CD4-positive, alpha-beta T cell treated with Interleukin-17A for 4 hours (primary cell): ENCODE measurements around the gene ETFA.

ENCODE experiments used
- DNase-seq: peaks from one replicate; pipeline ENCODE4 v3.0.0-alpha.2; 2020; ENCODE audit warnings: mixed read lengths

Gene ETFA

DNA sequence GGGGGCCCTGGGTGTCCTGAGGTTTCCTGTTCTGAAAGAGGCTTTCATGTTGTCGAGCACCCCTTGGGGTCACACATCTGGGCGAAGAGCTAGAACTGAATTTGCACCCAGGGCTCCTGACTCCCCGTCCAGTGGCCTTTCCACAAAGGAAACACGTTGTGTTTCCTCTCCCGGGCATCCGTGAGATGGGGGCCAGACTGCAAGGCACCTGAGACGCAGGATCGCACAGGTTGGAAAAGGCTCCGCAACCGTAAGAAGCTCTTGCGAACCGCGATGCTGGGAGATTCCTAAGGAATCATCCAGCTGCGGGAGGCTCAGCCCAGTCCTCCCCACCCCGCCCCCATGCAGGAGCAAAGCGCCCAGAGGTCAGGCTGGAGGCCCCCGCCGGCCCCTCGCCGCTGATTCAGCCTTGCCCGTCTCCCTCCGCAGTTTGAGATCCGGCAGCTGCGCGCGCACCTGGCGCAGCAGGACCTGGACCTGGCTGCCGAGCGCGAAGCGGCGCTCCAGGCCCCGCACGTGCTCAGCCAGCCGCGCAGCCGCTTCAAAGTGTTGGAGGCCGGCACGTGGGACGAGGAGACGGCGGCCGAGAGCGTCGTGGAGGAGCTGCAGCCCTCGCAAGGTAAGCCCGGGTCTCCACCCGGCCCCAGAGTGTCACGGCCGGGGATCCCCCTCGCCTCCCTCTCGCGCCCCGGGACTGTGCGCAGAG, 119.6 kb downstream of the ETFA start:
- DNase-seq: no peak

DNA sequence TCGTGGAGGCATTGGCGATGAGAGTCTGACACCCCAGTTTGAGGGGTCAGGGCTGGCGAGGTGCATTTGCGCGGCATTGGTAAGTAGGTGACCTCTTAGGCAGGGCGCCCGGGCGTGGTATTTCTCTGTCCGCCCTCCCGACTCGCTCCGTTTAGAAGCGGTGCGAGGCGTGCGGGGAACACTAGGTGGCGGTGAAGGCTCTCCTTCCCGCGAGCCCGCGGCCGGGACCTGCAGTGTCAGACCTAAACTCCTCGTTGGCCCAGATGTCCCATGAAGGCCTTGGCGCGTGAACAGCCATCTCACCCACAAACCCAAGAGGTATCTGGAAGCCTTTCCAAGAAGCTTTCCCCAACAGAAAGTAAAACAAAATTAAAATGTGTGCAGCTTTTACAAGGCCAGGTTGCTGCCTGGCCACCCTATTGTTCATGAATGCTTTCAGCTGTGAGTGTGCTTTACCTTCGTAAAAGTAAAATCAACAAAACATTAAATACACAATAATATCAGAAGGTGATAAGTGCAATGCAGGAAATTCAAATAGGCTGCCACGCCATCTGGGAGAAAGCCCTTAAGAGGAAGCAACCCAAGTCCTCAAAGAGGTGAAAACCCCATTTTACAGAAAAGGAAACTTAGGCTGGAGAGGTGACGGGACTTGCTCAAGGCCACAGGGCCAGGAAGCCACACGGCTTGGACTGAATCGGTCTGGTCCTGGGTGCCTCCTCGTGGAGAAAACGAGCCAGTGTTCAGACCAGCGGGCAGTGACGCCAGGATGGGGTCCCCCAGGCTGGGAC, 120.3 kb downstream of the ETFA start:
- peak; percentile 70 for DNase-seq

DNA sequence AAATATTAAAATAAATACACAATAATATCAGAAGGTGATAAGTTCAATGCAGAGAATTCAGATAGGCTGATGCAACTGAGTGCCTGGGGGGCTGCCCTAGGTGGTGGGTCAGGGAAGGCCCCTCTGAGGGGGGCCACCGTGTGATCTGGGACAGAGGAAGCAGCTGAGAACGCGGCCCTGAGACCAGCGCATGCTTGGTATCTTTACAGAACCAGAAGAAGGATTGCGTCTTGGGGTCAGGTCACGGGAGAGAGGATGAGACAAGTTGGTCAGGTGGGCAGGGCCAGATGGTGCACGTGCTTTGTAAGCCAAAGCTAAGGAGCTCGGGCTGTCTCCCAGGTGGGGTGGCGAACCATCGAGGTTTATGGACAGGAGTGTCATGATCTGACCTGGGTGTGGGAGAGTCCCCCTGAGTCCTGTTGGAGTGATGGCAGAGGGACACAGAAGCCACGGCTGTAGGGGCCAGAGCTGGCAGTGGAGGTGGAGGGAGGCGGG, 121.2 kb downstream of the ETFA start:
- no peak for DNase-seq

DNA sequence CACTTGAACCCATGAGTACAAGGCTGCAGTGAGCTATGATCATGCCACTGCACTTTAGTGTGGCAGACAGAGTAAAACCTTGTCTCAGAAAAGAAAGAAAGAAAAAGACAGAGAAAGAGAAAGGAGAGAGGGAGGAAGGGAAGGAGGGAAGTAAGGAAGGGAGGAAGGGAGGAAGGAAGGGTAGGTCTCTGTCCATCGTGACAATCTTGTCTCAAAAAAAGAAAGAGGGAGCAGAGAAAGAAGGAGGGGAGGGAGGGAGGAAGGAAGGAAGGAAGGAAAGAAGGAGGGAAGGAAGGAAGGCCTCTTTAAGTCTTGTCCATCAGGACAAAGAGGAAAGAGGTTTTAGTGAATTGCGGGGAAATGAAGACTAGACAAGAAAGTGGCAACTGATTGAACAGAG, 122.2 kb downstream of the ETFA start:
- DNase-seq: no peak

DNA sequence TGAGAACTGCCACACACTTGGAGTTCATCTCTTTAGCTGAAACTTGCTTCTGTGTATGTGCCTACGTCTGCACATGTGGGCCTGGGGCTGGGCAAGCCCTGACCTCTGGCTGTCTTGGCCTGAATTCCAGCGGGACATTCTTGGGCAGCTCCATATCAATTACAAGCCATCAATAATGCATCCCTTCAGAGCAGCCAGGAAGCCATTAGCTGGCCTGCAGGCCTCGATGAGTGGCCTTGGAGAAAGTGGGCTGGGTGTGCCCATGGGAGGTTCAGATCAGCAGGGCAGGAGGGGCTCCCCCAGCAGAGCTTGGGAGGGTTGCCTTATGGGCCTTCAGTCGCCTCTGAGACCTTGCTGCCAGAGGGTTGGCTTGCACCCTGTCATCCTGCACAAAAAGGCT, 124.1 kb downstream of the ETFA start:
- DNase-seq: no peak

DNA sequence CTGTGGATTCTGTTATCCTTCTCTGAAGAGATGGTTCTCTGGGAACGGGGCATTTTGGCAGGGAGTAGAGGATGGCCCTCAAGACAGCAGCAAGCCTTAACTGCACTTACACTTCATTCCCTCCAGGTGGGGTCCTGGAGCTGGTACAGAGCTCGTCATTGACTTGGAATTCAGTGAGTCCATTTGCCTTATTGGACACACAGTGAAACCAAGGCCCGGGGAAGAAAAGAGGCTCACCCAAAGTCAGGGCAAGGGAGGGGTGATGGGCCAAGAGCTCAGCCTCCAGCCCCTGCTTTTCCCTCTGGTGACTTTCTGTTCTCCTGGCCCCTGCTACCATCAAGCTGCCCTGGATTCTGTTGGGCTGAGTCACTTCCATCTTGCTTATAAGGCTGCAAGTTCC, 125.6 kb downstream of the ETFA start:
- no peak for DNase-seq

DNA sequence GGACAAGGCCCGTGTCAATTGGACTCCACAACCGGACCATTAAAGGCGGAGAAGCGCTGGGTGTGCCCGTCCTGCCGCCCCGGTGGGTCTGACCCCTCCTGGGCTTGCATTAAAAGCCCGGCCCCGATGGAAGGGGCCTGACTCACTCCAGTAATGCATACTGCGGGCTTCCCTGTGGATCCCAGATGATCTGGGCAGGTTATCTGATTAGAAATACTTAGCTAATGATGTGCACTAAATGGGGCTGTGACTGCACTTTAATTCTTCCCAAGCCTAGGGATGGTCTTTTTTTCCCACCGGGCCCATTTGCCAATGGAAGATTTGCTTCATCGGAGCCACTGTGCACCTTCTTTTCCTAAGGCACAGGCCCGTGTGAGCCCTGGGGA, 126.6 kb downstream of the ETFA start:
- DNase-seq: no peak

DNA sequence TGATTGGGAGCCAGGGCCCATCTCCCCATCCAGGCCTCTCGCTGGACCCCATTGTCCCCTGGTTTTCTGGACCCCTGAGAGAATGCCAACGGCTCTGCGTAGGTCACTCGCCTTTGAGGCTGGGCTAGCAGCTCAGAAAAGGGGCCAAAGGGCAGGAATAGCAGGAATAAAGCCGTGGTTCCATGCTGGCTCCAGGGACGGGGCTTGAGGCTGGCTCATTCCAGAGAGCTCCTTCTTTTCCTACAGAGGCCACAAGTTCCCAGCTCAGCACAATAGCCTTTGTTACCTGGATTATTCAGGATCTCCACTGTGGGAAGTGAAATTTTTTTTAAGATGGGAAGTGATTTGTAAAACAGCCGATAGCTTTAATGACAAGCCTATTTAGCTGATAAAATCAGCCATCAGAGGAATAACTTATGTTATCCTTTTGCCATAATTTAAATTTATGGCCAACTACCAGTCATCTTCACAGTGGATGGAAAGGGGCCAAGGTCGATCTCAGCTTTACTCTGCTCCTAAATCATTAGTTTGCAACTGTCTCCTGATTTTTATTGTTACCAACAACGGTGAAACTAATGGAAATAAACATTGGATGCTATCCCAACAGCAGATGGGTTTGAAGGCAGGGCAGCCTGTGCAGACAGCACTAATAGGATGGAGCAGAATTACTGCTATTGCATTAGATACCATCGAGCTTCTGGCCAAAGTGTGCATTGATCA, 127.2 kb downstream of the ETFA start:
- no peak for DNase-seq

DNA sequence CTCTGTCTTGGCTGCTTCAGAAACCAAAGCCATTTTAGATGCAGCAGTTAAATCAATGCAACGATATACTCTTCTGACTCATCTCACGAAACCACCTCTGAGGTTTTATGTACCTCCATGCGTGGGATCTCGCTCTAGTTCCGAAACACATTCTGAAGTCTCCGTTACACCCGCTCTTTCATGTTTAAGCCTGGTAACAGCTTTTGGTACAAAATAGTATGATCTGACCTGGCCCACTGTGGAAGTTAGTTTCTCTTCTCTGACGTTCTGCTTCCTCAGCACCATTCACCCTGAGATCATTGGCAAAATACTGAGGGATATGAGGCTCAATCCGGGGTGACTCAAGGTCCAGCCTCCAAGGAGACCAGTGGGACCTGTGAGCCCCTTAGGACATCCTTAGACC, 129.6 kb downstream of the ETFA start:
- DNase-seq: no peak

DNA sequence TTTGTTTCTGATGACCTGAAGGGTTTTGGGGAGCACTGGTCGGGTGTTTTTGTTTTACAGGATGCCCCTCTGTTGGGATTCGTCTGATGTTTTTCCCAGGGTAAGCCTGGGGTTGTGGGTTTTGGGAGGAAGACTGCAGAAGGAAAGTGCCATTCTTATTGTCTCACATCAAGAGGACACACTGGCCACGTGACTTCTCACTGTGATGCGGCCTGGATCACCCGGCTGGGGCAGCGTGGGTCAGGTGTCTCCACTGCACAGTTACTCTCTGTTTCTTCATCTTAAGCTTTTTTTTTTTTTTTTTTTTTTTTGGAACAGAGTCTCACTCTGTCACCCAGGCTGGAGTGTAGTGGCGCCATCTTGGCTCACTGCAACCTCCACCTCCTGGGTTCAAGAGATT, 130.9 kb downstream of the ETFA start:
- DNase-seq: no peak

DNA sequence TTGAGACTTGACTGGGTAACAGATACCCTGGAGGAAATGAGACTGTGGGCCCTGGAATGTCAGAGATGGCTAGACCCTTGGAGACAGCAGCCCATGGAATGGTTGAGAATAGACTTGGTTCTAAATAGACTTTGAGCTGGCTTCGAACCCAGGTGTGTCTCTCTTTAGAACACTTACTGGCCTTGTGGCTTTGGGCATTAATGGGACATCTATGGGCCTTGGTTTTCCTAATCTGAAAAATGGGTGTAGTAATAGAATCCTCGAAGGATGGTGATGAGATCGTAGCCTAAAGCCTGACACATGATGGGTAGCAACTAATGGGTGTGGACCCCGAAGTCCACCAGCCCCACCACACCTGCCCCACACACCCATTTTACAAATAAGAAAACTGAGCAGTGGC, 132.2 kb downstream of the ETFA start:
- no peak for DNase-seq

DNA sequence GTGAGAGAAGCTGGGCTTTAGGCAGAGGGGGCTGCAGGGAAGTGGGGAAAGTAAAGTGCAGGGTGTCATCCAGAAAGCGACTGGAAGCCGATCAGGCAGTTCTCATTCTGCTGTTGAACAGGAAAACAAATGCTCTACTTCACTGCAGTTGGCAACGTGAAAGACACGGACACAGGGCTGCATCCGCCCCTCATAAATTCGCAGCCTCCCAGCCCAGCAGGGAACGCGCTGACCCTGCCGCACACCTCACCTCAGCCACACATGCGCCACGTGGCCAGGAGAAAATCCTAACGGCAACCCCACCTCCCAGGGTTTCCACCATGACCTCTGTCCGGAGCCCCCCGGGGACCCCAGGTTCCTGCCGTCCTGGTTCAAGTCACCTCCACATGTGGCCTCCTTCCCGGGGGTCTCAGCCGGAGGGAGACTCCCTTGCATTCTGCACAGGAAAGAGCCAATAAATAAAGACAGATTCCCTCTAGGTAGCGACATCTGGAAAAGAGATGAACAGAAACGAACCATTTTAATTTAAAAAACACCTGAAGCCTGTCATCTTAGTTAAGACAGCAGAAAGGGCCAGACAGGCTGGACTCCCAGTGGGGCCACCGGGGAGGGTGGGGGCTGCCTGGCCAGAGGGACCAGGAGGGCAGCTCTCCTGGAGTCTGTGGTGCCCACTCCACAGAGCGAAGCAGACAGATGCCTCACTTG, 132.8 kb downstream of the ETFA start:
- DNase-seq: no peak

DNA sequence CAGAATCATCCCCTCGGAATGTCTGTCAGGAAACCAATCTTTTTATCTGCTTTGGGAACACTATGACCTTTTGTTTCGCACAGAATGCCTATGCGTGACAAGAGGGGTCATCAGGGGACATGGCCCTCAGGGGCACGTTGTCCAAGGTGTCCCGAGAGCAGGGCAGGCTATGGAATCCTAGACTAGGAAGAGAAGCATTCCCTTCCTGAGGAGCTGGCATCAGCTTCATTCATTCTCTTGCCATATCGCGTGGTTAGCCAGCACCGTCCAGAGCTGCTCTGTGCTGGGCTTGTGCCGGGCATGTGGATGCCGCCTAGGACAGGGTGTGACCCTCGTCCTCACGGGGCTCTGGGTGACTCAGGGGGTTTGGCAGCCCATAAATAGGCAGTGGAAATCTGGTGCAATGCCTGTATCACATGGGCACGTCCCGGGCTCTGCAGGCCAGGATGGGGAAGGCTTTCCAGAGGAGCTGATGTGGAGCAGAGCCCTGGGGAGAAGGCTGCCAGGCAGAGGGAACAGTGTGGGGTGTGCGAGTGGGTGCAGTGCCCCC, 133.7 kb downstream of the ETFA start:
- no peak for DNase-seq

DNA sequence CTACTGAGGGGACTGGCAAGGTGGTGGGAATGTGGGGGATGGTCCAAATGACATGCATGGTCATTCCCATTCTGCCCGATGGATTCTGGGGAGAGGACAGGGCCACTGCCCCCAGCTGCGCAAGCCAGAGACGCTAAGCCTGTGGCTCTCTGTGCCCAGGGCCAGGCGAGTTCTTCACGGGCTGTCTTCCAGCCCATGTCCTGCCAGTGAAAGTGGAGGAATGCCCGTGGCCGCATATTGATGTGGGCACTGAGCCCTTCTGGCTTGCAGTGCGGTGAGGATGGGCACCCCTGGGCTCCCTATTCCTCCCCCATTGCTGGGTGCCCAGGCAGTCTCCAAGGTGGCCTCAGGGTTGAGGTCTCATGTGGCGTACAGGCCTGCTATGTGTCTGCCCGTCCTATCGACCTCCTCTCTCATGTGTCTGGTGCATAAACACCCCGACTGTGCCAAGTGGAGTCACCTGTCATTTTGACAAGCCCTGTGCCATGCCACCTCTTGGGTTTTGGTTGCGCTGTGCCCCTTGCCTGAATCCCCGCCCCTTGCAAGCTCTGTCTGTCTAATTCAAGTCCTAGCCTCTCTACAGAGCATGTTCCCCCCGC, 134.7 kb downstream of the ETFA start:
- DNase-seq: no peak

DNA sequence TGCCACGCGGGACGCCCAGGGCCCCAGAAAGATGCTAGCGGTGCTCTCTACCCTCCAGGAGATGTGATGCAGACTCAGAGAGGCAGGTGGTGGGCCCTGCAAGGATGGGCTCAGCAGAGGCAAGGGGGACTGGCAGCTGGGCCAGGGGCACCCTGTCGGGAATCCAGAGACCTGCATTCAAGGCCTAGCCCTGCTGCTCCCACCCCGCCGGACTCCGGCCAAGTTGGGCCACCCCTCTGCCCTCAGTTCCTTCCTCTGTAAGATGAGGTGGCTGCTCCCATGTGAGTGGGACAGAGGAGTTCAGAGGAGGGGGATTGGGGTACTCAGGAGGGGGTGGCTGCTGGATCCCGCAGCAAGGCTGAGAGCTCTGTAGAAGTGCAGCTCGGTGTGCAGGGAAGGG, 135.2 kb downstream of the ETFA start:
- no peak for DNase-seq

DNA sequence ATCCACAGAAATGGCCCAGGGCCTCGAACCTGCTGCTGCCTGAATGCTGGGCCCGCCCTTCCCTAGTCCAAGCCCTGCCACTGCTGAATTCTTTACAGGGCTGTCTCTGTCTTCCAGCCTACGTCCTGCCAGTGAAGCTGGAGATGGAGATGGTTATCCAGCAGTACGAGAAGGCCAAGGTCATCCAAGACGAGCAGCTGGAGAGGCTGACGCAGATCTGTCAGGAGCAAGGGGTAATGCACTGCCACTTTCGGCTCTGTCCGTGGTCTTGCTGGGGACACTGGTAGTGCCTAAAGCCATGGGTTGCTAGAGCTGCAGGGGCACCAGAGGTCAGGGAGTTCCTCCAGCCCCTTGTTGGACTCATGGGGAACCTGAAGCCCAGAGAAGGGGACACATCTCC, 135.8 kb downstream of the ETFA start:
- no peak for DNase-seq

DNA sequence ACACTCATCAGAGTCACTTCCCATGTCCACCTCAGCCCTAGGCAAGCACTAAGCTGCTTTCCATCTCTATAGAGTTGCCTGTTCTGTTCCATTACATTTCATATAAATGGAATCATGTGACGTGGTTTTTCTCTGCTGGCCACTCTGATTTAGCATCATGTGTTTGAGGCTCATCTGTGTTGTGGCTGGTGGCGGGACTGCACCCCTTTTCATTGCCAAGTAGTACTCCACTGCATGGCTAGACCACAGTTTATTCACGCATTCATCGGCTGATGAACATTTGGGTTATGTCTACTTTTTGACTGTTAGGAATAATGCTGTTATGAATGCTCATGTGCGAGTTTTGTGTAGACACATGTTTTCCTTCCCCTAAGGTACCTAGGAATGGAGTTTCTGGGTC, 136.6 kb downstream of the ETFA start:
- DNase-seq: no peak

DNA sequence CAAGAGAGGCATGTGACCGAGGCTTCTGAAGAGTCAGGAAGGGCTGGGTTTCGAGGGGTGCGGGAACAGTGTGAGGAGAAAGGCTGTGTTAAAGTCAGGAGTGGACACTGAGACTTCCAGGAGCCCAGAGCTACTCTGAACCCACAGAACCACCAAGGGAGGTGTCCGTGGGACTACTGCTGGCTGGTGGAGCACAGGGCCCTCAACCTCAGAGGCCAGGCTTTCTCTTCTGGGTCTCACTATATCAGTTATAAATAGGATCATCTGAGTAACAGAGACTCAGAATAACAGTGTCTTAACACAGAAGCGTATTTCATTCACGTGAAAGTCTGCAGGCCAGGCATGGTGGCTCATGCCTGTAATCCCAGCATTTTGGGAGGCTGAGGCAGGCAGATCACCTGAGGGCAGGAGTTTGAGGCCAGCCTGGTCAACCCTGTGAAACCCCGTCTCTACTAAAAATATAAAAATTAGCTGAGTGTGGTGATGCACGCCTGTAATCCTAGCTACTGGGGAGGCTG, 137.9 kb downstream of the ETFA start:
- DNase-seq: no peak

DNA sequence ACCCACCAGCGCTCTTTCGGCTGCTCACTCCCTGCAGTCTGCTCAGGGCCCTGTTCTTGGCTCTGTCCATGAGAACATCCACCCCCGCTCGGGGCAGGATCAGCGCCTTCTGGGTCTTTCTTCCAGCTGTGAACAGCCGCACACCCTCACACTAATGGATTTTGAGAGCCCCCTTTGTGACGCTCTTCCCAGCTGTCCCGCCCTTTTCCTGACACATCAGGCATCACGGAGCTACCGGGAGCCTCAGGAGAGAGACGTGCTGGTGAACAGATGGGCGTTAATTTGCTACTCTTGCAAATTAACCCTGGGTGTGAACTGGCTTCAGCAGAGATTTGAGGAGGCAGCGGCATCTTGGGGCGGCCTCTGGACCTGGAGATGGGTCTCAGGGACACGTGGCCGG, 138.5 kb downstream of the ETFA start:
- no peak for DNase-seq

DNA sequence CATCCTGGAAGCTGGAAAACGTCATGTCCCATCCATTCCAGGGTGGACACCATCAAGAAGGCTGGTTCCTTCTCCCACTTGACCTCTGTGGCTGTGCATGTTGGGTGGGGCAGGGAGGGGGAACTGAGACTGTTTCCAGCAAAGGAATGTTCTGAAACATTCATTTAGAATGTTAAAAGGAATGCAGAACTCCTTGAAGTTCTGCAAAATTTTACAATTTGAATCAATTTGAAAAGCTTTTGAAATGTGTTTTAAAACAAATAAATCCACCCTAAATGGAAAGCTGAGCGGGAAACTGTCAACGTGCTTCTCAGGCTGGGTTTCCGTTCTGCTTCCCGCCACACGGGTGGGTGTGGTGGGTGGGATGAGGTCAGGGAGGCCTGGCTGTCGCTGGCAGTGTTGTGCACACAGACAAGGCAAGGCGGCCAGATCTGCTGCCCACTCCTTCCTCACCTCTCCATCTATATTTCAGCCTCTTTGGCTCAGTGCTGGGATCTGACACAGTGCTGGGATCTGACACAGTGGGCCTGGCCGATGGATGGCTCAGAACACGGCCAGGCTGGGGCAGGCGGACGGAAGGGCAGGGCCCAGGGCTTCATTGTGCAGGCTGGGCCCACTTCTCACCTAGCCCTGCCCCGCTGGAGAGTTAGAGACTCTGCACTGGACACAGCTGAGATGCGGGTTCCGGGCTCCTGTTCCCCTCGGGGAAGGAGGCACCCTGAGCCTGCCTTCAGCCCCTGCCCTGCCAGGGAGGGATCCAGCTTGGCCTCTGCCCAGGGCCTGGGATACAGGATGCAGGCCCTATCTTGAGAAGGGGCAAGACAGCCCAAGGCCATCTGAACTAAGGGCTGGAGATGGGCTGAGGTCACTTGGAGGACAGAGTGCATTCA, 141.1 kb downstream of the ETFA start:
- DNase-seq: no peak

DNA sequence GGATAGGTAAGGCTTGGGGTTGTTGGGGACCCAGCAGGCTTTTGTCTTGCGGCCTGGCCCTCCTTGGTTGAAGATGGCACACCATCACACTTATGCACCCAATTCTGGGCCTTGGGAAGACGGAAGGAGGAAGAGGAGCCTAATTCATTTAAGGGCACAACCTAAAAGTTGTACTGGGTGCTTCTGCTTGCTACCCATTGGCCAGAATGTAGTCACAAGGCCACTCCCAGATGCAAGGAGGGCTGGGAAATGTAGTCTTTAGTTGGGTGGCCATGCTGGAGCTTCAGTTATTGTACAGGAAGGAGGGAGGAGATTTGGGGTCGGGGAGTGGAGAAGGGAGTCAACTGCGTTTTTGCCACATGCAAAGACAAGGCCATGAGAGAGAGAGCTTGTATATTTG, 142.3 kb downstream of the ETFA start:
- no peak for DNase-seq
